Activated B cell treated with CpG ODN at 0.5 μM for 24 hours (primary cell): Measurements from ENCODE around the gene GNPTAB. TPM values are rescaled to one million over a fixed set of nuclear protein-coding genes. Genes with fewer than 3 reads are reported as not detected.
A peak's percentile ranks its signal among the peaks of the same experiment; 100 is the strongest.

Experiments used
- ATAC-seq: fragments of 200-7000 bp; cut with Tn5 transposase; one replicate; pipeline ENCODE4 v1.10.0; 2021; ENCODE audit warnings: low read depth, mild to moderate bottlenecking, moderate library complexity
- CTCF ChIA-PET: fragments of 350-600 bp; sonication (Branson Sonifier 250); formaldehyde crosslinking; loops from one replicate; lab custom pipeline; 2021; ENCODE audit warnings: antibody characterized with exemption; lab: Charles Lee
- POLR2A ChIA-PET: fragments of 350-600 bp; sonication (Branson Sonifier 250); formaldehyde crosslinking; loops from one replicate; lab custom pipeline; 2021; ENCODE audit warnings: antibody characterized with exemption; lab: Charles Lee
- DNase-seq: peaks from one replicate; pipeline ENCODE4 v3.0.0; 2022
- H3K27ac Mint-ChIP-seq: one replicate; pipeline ENCODE4 v1.8.0; 2020; ENCODE audit warnings: mixed read lengths
- H3K27me3 Mint-ChIP-seq: one replicate; pipeline ENCODE4 v1.8.0; 2021; ENCODE audit warnings: mixed read lengths
- H3K36me3 Mint-ChIP-seq: one replicate; pipeline ENCODE4 v1.8.0; 2021; ENCODE audit warnings: low read depth, mixed read lengths
- H3K4me1 Mint-ChIP-seq: one replicate; pipeline ENCODE4 v1.8.0; 2021; ENCODE audit warnings: mixed read lengths
- H3K4me3 Mint-ChIP-seq: one replicate; pipeline ENCODE4 v1.8.0; 2020; ENCODE audit warnings: mild to moderate bottlenecking, mixed read lengths
- H3K9me3 Mint-ChIP-seq: one replicate; pipeline ENCODE4 v1.8.0; 2020; ENCODE audit warnings: mixed read lengths
- CTCF ChIP-seq: fragments of 200-600 bp; IDR thresholded peaks from one replicate; pipeline ENCODE4 v1.8.0; 2022; ENCODE audit warnings: antibody characterized with exemption, mild to moderate bottlenecking
- intact Hi-C: fragments of 100-400 bp; cut with micrococcal nuclease; formaldehyde crosslinking; loops from one replicate; pipeline ENCODE4 v1.15.1; 2024
- total RNA-seq: library from RNA; stranded (reverse); gene quantifications from 2 replicates; pipeline ENCODE4 v1.2.3, GENCODE V29; 2022

Gene GNPTAB
- total RNA-seq, 1 donor from 2014 or later, result 41.8 TPM

DNA sequence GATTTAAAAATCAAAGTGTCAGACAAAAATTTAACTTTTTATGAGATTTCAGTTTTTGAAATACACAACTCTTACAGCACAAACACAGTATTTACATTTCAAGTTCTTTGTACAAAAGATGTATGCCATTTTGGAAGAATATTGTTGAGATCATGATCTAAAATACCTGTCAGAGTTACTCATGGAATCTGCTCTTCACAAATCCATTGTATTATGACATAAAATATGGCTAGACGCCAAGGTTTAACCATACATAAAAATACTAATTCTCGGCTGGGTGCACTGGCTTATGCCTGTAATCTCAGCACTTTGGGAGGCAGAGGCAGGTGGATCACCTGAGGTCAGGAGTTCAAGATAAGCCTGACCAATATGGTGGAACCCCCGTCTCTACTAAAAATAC is 85.3 kb downstream of the GNPTAB start:
- H3K27me3 Mint-ChIP-seq, result no peaks in the 10 kb centered on the region
- DNase-seq (no peak), ATAC-seq (no peak)
- no peak for TF ChIP-seq CTCF
- H3K9me3 Mint-ChIP-seq, result no peaks in the 10 kb centered on the region
- intact Hi-C loops, result no loop called here
- peak overlapping the region; percentile 96 for H3K27ac Mint-ChIP-seq
- H3K4me1 Mint-ChIP-seq, result peaks cover 72% of the 10 kb centered on the region
- peaks cover 75% of the 10 kb centered on the region for H3K36me3 Mint-ChIP-seq
- ChIA-PET CTCF (interaction anchor here (2.0 to 2.2 kb wide), 2 partner anchors 14 to 331 kb away, joined by 7 to 13 read pairs; no protein-coding TSS in a partner anchor), POLR2A (interaction anchor here (1.6 kb wide), 1 partner anchor 31 kb away, joined by 3 read pairs; no protein-coding TSS in a partner anchor)
- H3K4me3 Mint-ChIP-seq, result no peak overlapping the region

- POLR2A ChIA-PET, result interaction anchor here (0.6 to 2.8 kb wide), 19 partner anchors 10 to 739 kb away, joined by 3 to 31 read pairs (median 4); partner anchors contain the start of genes ARL1 and CHPT1
- Mint-ChIP-seq H3K4me3 (peak overlapping the region; percentile 36), H3K36me3 (peaks cover 66% of the 10 kb centered on the region)
Observed at GRCh38 chr12:101743724-101744472, 86.9 kb downstream of the GNPTAB start.

DNA sequence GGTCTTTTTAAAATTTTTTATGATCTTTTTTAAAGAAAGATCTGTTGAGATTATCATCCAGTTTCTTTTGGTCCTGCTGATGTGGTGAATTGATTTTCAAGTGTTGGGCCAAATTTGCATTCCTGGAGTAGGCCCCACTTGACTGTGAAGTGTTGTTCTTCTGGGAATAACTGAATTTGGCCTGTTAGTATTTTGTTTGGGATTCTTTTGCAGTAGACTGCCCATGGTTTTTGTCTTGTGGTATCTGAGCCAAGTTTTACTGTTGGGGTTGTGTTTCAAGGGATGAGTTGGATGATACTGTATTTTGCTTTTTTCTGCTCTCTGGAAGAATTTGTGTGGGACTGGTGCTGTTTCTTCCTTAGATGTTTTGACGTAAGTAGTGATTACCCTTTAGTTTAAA is 87.5 kb downstream of the GNPTAB start:
- no peak for DNase-seq
- Mint-ChIP-seq H3K9me3 (no peaks in the 10 kb centered on the region), H3K4me1 (peaks cover 66% of the 10 kb centered on the region), H3K27me3 (no peaks in the 10 kb centered on the region), H3K36me3 (peaks cover 66% of the 10 kb centered on the region), H3K27ac (peak overlapping the region; percentile 96), H3K4me3 (peak overlapping the region; percentile 36)
- ATAC-seq, result no peak
- ChIA-PET POLR2A (interaction anchor here (0.9 to 2.8 kb wide), 11 partner anchors 10 to 192 kb away, joined by 3 to 31 read pairs (median 5); partner anchors contain the start of gene CHPT1), CTCF (interaction anchor here (1.5 to 2.2 kb wide), 3 partner anchors 16 to 87 kb away, joined by 6 to 14 read pairs (median 13); partner anchors contain the start of gene GNPTAB)
- intact Hi-C loops, result loop anchor here (1.0 to 2.0 kb wide), 4 partner anchors 16 to 109 kb away; partner anchors contain the start of gene CHPT1
- no peak for TF ChIP-seq CTCF

More at GRCh38 chr12:101743724-101744472, 86.9 kb downstream of the GNPTAB start:
- Mint-ChIP-seq H3K27me3 (no peaks in the 10 kb centered on the region), H3K27ac (peak overlapping the region; percentile 96), H3K9me3 (no peaks in the 10 kb centered on the region), H3K4me1 (peaks cover 69% of the 10 kb centered on the region)
- TF ChIP-seq CTCF, result no peak
- DNase-seq (peak; percentile 54), ATAC-seq (peak; percentile 88)
- intact Hi-C loops, result loop anchor here (1.0 to 2.0 kb wide), 6 partner anchors 12 to 110 kb away; partner anchors contain the start of genes CHPT1 and GNPTAB
- CTCF ChIA-PET, result interaction anchor here (1.0 to 2.2 kb wide), 6 partner anchors 11 to 329 kb away, joined by 3 to 14 read pairs (median 6); partner anchors contain the start of gene GNPTAB

- H3K4me3 Mint-ChIP-seq, result no peak overlapping the region
- peaks cover 50% of the 10 kb centered on the region for H3K4me1 Mint-ChIP-seq
- ATAC-seq (no peak), DNase-seq (no peak)
- POLR2A ChIA-PET, result interaction anchor here (0.7 kb wide), 1 partner anchor 194 kb away, joined by 7 read pairs; no protein-coding TSS in a partner anchor
- H3K9me3 Mint-ChIP-seq, result no peaks in the 10 kb centered on the region
- TF ChIP-seq CTCF, result no peak
- CTCF ChIA-PET, result no interaction called here
- H3K36me3 Mint-ChIP-seq, result peaks cover 56% of the 10 kb centered on the region
- H3K27me3 Mint-ChIP-seq, result no peaks in the 10 kb centered on the region
- H3K27ac Mint-ChIP-seq, result no peak overlapping the region
- intact Hi-C loops, result no loop called here
Observed at GRCh38 chr12:101740980-101741379, 89.8 kb downstream of the GNPTAB start.

DNA sequence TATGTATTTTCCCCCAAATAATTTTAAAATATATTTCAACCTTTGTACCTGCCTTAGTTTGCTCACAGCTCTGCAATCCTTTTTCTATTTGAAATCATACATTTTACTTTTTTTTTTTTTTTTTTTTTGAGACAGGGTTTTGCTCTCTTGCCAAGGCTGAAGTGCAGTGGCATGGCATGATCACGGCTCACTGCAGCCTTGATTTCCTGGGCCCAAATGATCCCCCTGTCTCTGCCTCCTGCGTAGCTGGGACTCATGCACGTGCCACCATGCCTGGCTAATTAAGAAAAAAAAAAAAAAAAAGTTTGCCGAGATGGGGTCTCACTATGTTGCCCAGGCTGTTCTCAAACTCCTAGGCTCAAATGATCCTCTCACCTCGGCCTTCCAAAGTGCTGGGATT is 90.2 kb downstream of the GNPTAB start:
- POLR2A ChIA-PET, result interaction anchor here (0.6 to 0.7 kb wide), 6 partner anchors 11 to 273 kb away, joined by 3 to 9 read pairs (median 5); no protein-coding TSS in a partner anchor
- Mint-ChIP-seq H3K27ac (no peak overlapping the region), H3K36me3 (peaks cover 52% of the 10 kb centered on the region), H3K27me3 (no peaks in the 10 kb centered on the region), H3K9me3 (no peaks in the 10 kb centered on the region), H3K4me3 (no peak overlapping the region), H3K4me1 (peaks cover 46% of the 10 kb centered on the region)
- CTCF ChIA-PET, result no interaction called here
- no peak for TF ChIP-seq CTCF
- DNase-seq (no peak), ATAC-seq (no peak)
- intact Hi-C loops, result no loop called here
